Endothelial cell of umbilical vein (primary cell): Measurements from ENCODE around the gene CYGB. TPM values are rescaled to one million over a fixed set of nuclear protein-coding genes. Genes with fewer than 3 reads are reported as not detected.

ENCODE experiments used
- BruUV-seq: library from RNA; stranded (reverse); fragments of 400-500 nt; replicated peaks from 2 replicates; lab custom pipeline; 2021; lab: Mats Ljungman, UMichigan
- CTCF ChIA-PET: fragments of 300-600, 350-600 bp; sonication (Branson Sonifier 250); formaldehyde crosslinking; loops from one replicate; lab custom pipeline; 2021; ENCODE audit warnings: antibody characterized with exemption, inconsistent platforms; lab: Charles Lee
- POLR2A ChIA-PET: fragments of 300-600, 350-600 bp; sonication (Branson Sonifier 250); formaldehyde crosslinking; loops from one replicate; lab custom pipeline; 2021; ENCODE audit warnings: antibody characterized with exemption, inconsistent platforms; lab: Charles Lee
- DNase-seq: peaks from one replicate; pipeline ENCODE4 v3.0.0-alpha.2; 2011; ENCODE audit warnings: low read depth, low spot score
- FAIRE-seq: peaks from 2 replicates; lab custom pipeline; 2011; peaks lifted over from hg19 to GRCh38; lab: Jason Lieb, UNC
- H2AFZ ChIP-seq: 2 replicates; pipeline ENCODE4 v1.6.0; 2012; ENCODE audit warnings: low read depth, low read length, control low read depth, inconsistent platforms
- H3K27ac ChIP-seq: 2 replicates; pipeline ENCODE4 v1.5.1; 2011; ENCODE audit warnings: low read depth, mild to moderate bottlenecking, control low read depth, low read length, moderate library complexity; ENCODE audit not compliant: insufficient read depth
- H3K27me3 ChIP-seq, 2 experiments: 2 replicates each; pipeline versions ENCODE4 v1.6.0 to v1.6.1; 2011; ENCODE audit warnings: low read length in 2 of 2, mixed read lengths in 1 of 2; ENCODE audit not compliant: control insufficient read depth in 2 of 2, insufficient read depth in 2 of 2
- H3K36me3 ChIP-seq, 2 experiments: 2 replicates in 1 of 2; 3 replicates in 1 of 2; pipeline ENCODE4 v1.5.1; 2011; ENCODE audit warnings: low read length in 2 of 2, mild to moderate bottlenecking in 1 of 2, moderate library complexity in 1 of 2; ENCODE audit not compliant: control insufficient read depth in 2 of 2, insufficient read depth in 2 of 2; ENCODE audit errors: extremely low read depth in 1 of 2
- H3K4me1 ChIP-seq: 3 replicates; pipeline ENCODE4 v1.5.1; 2011; ENCODE audit warnings: mild to moderate bottlenecking, low read length; ENCODE audit not compliant: control insufficient read depth, insufficient read depth; ENCODE audit errors: extremely low read depth
- H3K4me2 ChIP-seq: 2 replicates; pipeline ENCODE4 v1.6.1; 2011; ENCODE audit warnings: low read length, control low read depth, mixed read lengths; ENCODE audit not compliant: insufficient read depth
- H3K4me3 ChIP-seq, 3 experiments: fragments of 200-600 bp in 1 of 3; sonication (generic), shearing (Covaris generic) in 1 of 3; replicated peaks in 1 of 3; 2 replicates each; pipeline ENCODE4 v1.5.1; 2011 to 2016; ENCODE audit warnings: control low read depth in 3 of 3, low read length in 3 of 3, mild to moderate bottlenecking in 2 of 3, inconsistent platforms in 1 of 3, low read depth in 1 of 3, moderate library complexity in 1 of 3; ENCODE audit not compliant: insufficient read depth in 1 of 3
- H3K79me2 ChIP-seq: 2 replicates; pipeline ENCODE4 v1.6.0; 2012; ENCODE audit warnings: low read length, inconsistent platforms; ENCODE audit not compliant: control insufficient read depth, insufficient read depth
- H3K9ac ChIP-seq: replicated peaks from 2 replicates; pipeline ENCODE3; 2011; ENCODE audit warnings: low read length, control low read depth; ENCODE audit not compliant: insufficient read depth; ENCODE audit errors: extremely low read depth
- H3K9me1 ChIP-seq: replicated peaks from 3 replicates; pipeline ENCODE4 v1.6.0; 2011; ENCODE audit warnings: mild to moderate bottlenecking, low read length; ENCODE audit not compliant: control insufficient read depth, insufficient read depth; ENCODE audit errors: extremely low read depth
- H3K9me3 ChIP-seq: replicated peaks from 2 replicates; pipeline ENCODE4 v1.5.1; 2012; ENCODE audit warnings: low read length, inconsistent platforms; ENCODE audit not compliant: control insufficient read depth, insufficient read depth
- H4K20me1 ChIP-seq: replicated peaks from 2 replicates; pipeline ENCODE3; 2011; ENCODE audit warnings: mild to moderate bottlenecking, low read length; ENCODE audit not compliant: control insufficient read depth, insufficient read depth; ENCODE audit errors: extremely low read depth
- EZH2 ChIP-seq: IDR thresholded peaks from 2 replicates; pipeline ENCODE4 v1.6.1; 2012; ENCODE audit warnings: borderline replicate concordance, low read depth, mild to moderate bottlenecking, moderate library complexity, low read length, inconsistent platforms; ENCODE audit not compliant: severe bottlenecking
- FOS ChIP-seq: IDR thresholded peaks from 2 replicates; pipeline ENCODE4 v1.6.1; 2011; ENCODE audit warnings: mild to moderate bottlenecking, low read length, moderate library complexity, borderline replicate concordance; ENCODE audit not compliant: insufficient read depth
- GATA2 ChIP-seq: IDR thresholded peaks from 2 replicates; pipeline ENCODE4 v1.7.0; 2011; ENCODE audit warnings: low read depth, mild to moderate bottlenecking, moderate library complexity, mixed read lengths, low read length; ENCODE audit not compliant: insufficient read length, insufficient read depth
- JUN ChIP-seq: IDR thresholded peaks from 2 replicates; pipeline ENCODE4 v1.6.1; 2011; ENCODE audit warnings: borderline replicate concordance, low read depth; ENCODE audit not compliant: insufficient read length, insufficient read depth
- MYC ChIP-seq: IDR thresholded peaks from one replicate; pipeline ENCODE4 v1.6.1; 2011; ENCODE audit warnings: mild to moderate bottlenecking, low read depth, low read length
- POLR2A ChIP-seq: IDR thresholded peaks from 2 replicates; pipeline ENCODE4 v1.6.1; 2012; ENCODE audit warnings: low read depth, mild to moderate bottlenecking, control low read depth, low read length
- POLR2AphosphoS5 ChIP-seq: IDR thresholded peaks from 2 replicates; pipeline ENCODE4 v1.6.1; 2012; ENCODE audit warnings: low read depth, mild to moderate bottlenecking, control low read depth, low read length, moderate library complexity; ENCODE audit not compliant: insufficient read depth
- dilution Hi-C: fragments of 300-500 bp; cut with MboI; formaldehyde crosslinking; loops from one replicate; pipeline ENCODE4 v1.15.0; 2019; ENCODE audit warnings: low sequenced_read_pairs; ENCODE audit not compliant: extremely low pct_ligation_motif_present
- intact Hi-C: fragments of 100-400 bp; cut with micrococcal nuclease; formaldehyde crosslinking; loops from one replicate; pipeline ENCODE4 v1.10.0; 2022
- polyA plus RNA-seq, 4 experiments: library from polyadenylated mRNA; depleted of rRNA in 3 of 4; stranded (reverse) in 3 of 4; unstranded in 1 of 4; fragments of >200 nt; gene quantifications; 2 replicates each; pipeline versions ENCODE4 v1.2.1 to v1.2.3, GENCODE V29; 2011 to 2012; ENCODE audit warnings: missing spikeins in 1 of 4
- total RNA-seq: library from RNA; stranded (reverse); gene quantifications from 2 replicates; pipeline ENCODE4 v1.2.3, GENCODE V29; 2021
- TF ChIP-seq, protein P1 (sequence below), 2 donors: IDR thresholded peaks; 1 replicate in 1 of 2; 2 replicates in 1 of 2; pipeline ENCODE4 v1.5.1; 2011; ENCODE audit warnings: low read length in 2 of 2, mild to moderate bottlenecking in 2 of 2, moderate library complexity in 2 of 2, control low read depth in 1 of 2, inconsistent platforms in 1 of 2, low read depth in 1 of 2; ENCODE audit not compliant: insufficient read depth in 1 of 2; ENCODE audit errors: extremely low read depth in 1 of 2
- TF ChIP-seq, protein P2 (sequence below): IDR thresholded peaks from 2 replicates; pipeline ENCODE4 v1.6.1; 2011; ENCODE audit not compliant: insufficient read depth, insufficient read length

CYGB gene
- total and polyA plus RNA-seq, 2 donors (not counting 3 experiments of a cell fraction or from before 2014, with no cell fraction given) = 0.22 to 0.91 TPM

DNA sequence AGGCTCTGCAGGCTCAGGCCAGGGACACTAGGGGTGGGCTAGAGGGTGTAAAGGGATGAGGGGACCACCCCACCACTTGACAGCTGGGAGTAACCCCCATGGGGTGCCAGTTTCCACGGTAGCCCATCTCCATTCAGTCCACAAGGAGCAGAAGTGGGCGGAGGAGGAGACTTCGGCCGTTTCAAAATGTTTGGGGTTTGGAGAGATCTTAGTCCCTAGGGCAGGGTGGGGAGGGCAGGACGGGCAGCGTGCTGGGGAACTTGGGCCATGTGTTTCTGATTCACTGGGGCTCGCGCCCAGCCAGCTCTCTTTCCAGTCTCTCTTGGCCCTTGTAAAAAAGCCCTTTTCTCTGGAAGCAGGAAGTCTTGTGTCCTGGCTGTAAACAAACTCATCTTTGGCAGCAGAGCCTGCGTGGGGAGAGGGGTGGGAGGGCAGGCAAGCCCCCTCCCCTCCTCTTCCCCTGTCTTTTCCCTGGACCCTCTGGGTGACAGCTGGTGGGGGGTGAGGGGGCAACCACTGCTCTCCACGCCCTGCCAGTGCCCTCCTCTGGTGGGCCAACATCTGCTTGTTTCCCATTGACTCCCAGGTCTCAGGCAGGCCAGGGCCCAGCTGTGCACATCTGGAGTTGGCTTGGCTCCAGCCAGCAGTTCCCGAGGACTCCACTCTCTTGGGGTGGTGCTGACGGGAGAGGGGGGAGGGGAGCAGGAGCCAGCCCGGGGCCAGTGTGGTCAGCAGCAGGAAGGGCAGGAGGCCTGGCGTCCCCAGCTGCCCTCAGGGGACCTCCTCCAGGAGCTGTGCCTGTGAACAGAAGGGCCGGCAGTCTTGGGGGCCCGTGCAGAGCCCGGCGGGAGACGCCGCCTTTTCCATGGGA is 8.1 kb downstream of the CYGB start:
- no peak for FAIRE-seq
- intact Hi-C loops = loop anchor here (10.0 kb wide), 1 partner anchor 185 kb away; the partner anchor contains the start of gene MXRA7
- peak overlapping the region; percentile 10 for H3K27ac ChIP-seq
- no peaks in the 10 kb centered on the region for H3K27me3 ChIP-seq
- H3K9me1 ChIP-seq = no peaks in the 10 kb centered on the region
- H2AFZ ChIP-seq = peak overlapping the region; percentile 67
- H3K79me2 ChIP-seq = no peaks in the 10 kb centered on the region
- ChIA-PET CTCF (interaction anchor here (0.7 to 4.3 kb wide), 7 partner anchors 11 to 95 kb away, joined by 3 to 60 read pairs (median 3); partner anchors contain the start of genes PRCD and ST6GALNAC2), POLR2A (no interaction called here)
- no peak overlapping the region for H3K9ac ChIP-seq
- H3K9me3 ChIP-seq = no peaks in the 10 kb centered on the region
- no peak for TF ChIP-seq MYC
- TF ChIP-seq, protein P1, sequence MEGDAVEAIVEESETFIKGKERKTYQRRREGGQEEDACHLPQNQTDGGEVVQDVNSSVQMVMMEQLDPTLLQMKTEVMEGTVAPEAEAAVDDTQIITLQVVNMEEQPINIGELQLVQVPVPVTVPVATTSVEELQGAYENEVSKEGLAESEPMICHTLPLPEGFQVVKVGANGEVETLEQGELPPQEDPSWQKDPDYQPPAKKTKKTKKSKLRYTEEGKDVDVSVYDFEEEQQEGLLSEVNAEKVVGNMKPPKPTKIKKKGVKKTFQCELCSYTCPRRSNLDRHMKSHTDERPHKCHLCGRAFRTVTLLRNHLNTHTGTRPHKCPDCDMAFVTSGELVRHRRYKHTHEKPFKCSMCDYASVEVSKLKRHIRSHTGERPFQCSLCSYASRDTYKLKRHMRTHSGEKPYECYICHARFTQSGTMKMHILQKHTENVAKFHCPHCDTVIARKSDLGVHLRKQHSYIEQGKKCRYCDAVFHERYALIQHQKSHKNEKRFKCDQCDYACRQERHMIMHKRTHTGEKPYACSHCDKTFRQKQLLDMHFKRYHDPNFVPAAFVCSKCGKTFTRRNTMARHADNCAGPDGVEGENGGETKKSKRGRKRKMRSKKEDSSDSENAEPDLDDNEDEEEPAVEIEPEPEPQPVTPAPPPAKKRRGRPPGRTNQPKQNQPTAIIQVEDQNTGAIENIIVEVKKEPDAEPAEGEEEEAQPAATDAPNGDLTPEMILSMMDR (IDR thresholded peaks at IDR 0.05; ENCODE audit: extremely low read depth in 1 of 2, insufficient read depth in 1 of 2, low read depth in 1 of 2, low read length in 2 of 2) = no peak
- no peak for TF ChIP-seq GATA2
- TF ChIP-seq POLR2A = no peak
- no peak for TF ChIP-seq EZH2
- TF ChIP-seq POLR2AphosphoS5 = no peak
- TF ChIP-seq, protein P2, sequence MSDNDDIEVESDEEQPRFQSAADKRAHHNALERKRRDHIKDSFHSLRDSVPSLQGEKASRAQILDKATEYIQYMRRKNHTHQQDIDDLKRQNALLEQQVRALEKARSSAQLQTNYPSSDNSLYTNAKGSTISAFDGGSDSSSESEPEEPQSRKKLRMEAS = no peak
- TF ChIP-seq FOS = no peak
- TF ChIP-seq JUN = no peak
- BruUV-seq = no TSS peak
- peaks cover 23% of the 10 kb centered on the region for H3K4me1 ChIP-seq
- dilution Hi-C loops = no loop called here
- peak; percentile 40 for DNase-seq
- no peaks in the 10 kb centered on the region for H4K20me1 ChIP-seq
- H3K4me2 ChIP-seq = no peak overlapping the region
- no peaks in the 10 kb centered on the region for H3K36me3 ChIP-seq
- H3K4me3 ChIP-seq = no peak overlapping the region
